Colonic mucosa (tissue), 4 donors: ENCODE measurements around the gene PINK1. TPM values are rescaled to one million over a fixed set of nuclear protein-coding genes. Genes with fewer than 3 reads are reported as not detected.

ENCODE experiments used
- DNase-seq: peaks from one replicate; pipeline ENCODE4 v3.0.0-alpha.2; 2020
- H3K27ac ChIP-seq: fragments of 200-600 bp; one replicate; pipeline ENCODE4 v1.8.0; 2021
- H3K27me3 ChIP-seq: fragments of 200-600 bp; one replicate; pipeline ENCODE4 v1.8.0; 2021
- H3K36me3 ChIP-seq: fragments of 200-600 bp; one replicate; pipeline ENCODE4 v1.8.0; 2021
- H3K4me1 ChIP-seq: fragments of 200-600 bp; one replicate; pipeline ENCODE4 v1.8.0; 2021; ENCODE audit warnings: mild to moderate bottlenecking
- H3K4me3 ChIP-seq: fragments of 200-600 bp; one replicate; pipeline ENCODE4 v1.8.0; 2021
- H3K9ac ChIP-seq, 2 donors: one replicate each; pipeline ENCODE4 v1.7.0; 2013; ENCODE audit warnings: control low read depth in 2 of 2, low read depth in 2 of 2, low read length in 2 of 2
- H3K9me3 ChIP-seq: fragments of 200-600 bp; one replicate; pipeline ENCODE4 v1.8.0; 2021
- intact Hi-C: fragments of 100-400 bp; cut with DNase I; formaldehyde crosslinking; loops from one replicate; pipeline ENCODE4 v1.14.1; 2022
- total RNA-seq, 2 donors: library from RNA; stranded (reverse); fragmentation: NEBNext Ultra II Directional in 1 of 2; extraction: Animal tissue kit (Norgen Biotek cat#: 25700) in 1 of 2; gene quantifications; one replicate each; pipeline ENCODE4 v1.2.1, GENCODE V29; 2021
- TF ChIP-seq, protein P1 (sequence below): fragments of 200-600 bp; IDR thresholded peaks from one replicate; pipeline ENCODE4 v1.8.0; 2022; ENCODE audit warnings: antibody characterized with exemption, mild to moderate bottlenecking
- donor health status: healthy.
- donor health status: DM: no; HTN: no; CAD: no.
- donor health status: DM: no; HTN: no; CAD: no.

The PINK1 gene
- total RNA-seq, result 100 to 1,000 TPM in 1 of 2 donors, 10 to 100 TPM in 1; 49.7 to 119 TPM

GRCh38 chr1:20633190-20634064, at the start of gene PINK1:
Gene PINK1 (plus strand): TSS chr1:20633458. CDS start chr1:20633549, 91 bp downstream.
- peak within 1 kb of the TSS; percentile 95 for H3K27ac ChIP-seq
- DNase-seq, result peak; percentile 88
- intact Hi-C loops, result no loop called here

GRCh38 chr1:20584890-20585289, 48.4 kb upstream of the PINK1 start:
- intact Hi-C loops, result no loop called here
- TF ChIP-seq, protein P1, sequence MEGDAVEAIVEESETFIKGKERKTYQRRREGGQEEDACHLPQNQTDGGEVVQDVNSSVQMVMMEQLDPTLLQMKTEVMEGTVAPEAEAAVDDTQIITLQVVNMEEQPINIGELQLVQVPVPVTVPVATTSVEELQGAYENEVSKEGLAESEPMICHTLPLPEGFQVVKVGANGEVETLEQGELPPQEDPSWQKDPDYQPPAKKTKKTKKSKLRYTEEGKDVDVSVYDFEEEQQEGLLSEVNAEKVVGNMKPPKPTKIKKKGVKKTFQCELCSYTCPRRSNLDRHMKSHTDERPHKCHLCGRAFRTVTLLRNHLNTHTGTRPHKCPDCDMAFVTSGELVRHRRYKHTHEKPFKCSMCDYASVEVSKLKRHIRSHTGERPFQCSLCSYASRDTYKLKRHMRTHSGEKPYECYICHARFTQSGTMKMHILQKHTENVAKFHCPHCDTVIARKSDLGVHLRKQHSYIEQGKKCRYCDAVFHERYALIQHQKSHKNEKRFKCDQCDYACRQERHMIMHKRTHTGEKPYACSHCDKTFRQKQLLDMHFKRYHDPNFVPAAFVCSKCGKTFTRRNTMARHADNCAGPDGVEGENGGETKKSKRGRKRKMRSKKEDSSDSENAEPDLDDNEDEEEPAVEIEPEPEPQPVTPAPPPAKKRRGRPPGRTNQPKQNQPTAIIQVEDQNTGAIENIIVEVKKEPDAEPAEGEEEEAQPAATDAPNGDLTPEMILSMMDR, result no peak
- H3K27me3 ChIP-seq, result no peaks in the 10 kb centered on the region

More at GRCh38 chr1:20633190-20634064, at the start of gene PINK1:
- H3K9me3 ChIP-seq, result no peaks in the 10 kb centered on the region
- H3K9ac ChIP-seq, result peak within 1 kb of the TSS; percentile 80 to 92
- TF ChIP-seq, protein P1, result peak; percentile 99
- no peaks in the 10 kb centered on the region for H3K4me1 ChIP-seq
- H3K4me3 ChIP-seq, result peak within 1 kb of the TSS; percentile 97
- H3K36me3 ChIP-seq, result peaks cover 4% of the 10 kb centered on the region
- no peaks in the 10 kb centered on the region for H3K27me3 ChIP-seq

GRCh38 chr1:20586953-20587660, 46.2 kb upstream of the PINK1 start:
- Histone ChIP-seq H3K4me3 (no peak overlapping the region), H3K9ac (no peak overlapping the region), H3K4me1 (no peaks in the 10 kb centered on the region), H3K27ac (peak overlapping the region; percentile 79), H3K36me3 (no peaks in the 10 kb centered on the region), H3K9me3 (no peaks in the 10 kb centered on the region), H3K27me3 (no peaks in the 10 kb centered on the region)
- intact Hi-C loops, result no loop called here
- no peak for DNase-seq
- TF ChIP-seq, protein P1, result no peak

More at GRCh38 chr1:20584890-20585289, 48.4 kb upstream of the PINK1 start:
- H3K4me1 ChIP-seq, result no peaks in the 10 kb centered on the region
- H3K9me3 ChIP-seq, result no peaks in the 10 kb centered on the region
- H3K27ac ChIP-seq, result no peak overlapping the region
- no peak for DNase-seq
- no peak overlapping the region for H3K9ac ChIP-seq
- H3K4me3 ChIP-seq, result no peak overlapping the region
- no peaks in the 10 kb centered on the region for H3K36me3 ChIP-seq

GRCh38 chr1:20587661-20588053, 45.6 kb upstream of the PINK1 start:
- DNase-seq, result peak; percentile 30
- H3K4me3 ChIP-seq, result no peak overlapping the region
- H3K27ac ChIP-seq, result peak overlapping the region; percentile 79
- H3K9ac ChIP-seq, result no peak overlapping the region
- intact Hi-C loops, result no loop called here
- no peaks in the 10 kb centered on the region for H3K36me3 ChIP-seq
- H3K9me3 ChIP-seq, result no peaks in the 10 kb centered on the region
- TF ChIP-seq, protein P1, result no peak
- no peaks in the 10 kb centered on the region for H3K27me3 ChIP-seq
- no peaks in the 10 kb centered on the region for H3K4me1 ChIP-seq

DNA sequence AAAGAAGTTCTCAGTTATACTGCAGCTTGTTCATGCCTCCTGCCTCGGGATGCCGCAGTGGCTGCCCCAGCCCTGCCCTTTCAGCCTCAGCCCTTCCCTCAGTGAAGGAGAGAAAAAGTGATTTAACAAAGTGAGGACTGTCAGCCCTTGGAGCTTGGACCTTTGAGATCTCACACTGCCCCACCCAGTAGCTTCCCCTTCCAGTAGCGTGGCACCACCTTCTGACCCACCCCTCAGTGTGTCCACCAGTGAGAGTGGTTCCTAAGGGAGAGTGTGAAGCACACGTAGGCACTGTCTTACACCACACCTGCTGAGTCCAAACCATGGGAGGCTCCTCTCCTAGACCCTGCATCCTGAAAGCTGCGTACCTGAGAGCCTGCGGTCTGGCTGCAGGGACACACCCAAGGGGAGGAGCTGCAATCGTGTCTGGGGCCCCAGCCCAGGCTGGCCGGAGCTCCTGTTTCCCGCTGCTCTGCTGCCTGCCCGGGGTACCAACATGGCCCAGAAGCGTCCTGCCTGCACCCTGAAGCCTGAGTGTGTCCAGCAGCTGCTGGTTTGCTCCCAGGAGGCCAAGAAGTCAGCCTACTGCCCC, 44.5 kb upstream of the PINK1 start, which contains the start of gene CDA:
Gene CDA (plus strand): TSS at position 464 of the 592 bp plus-strand sequence. CDS start 33 bp downstream, at position 497.
- intact Hi-C loops, result no loop called here
- H3K9me3 ChIP-seq, result no peaks in the 10 kb centered on the region
- H3K27me3 ChIP-seq, result no peaks in the 10 kb centered on the region
- peak; percentile 76 for DNase-seq
- no peaks in the 10 kb centered on the region for H3K4me1 ChIP-seq
- peak within 1 kb of the TSS; percentile 79 for H3K27ac ChIP-seq
- no peaks in the 10 kb centered on the region for H3K36me3 ChIP-seq
- peak within 1 kb of the TSS; percentile 52 to 66 for H3K9ac ChIP-seq
- TF ChIP-seq, protein P1, result no peak
- H3K4me3 ChIP-seq, result peak within 1 kb of the TSS; percentile 45
